Neural progenitor cell (in vitro differentiated cells): Measurements from ENCODE around the gene ANKFY1.

ENCODE experiments used
- EZH2 ChIP-seq: fragments of 200-600 bp; sonication (generic); IDR thresholded peaks from 2 replicates; pipeline ENCODE4 v1.6.1; 2017; ENCODE audit warnings: antibody characterized with exemption, mild to moderate bottlenecking, moderate library complexity
- TF ChIP-seq, protein P1 (sequence below): fragments of 200-600 bp; sonication (generic); IDR thresholded peaks from 2 replicates; pipeline ENCODE4 v1.5.1; 2017; ENCODE audit warnings: antibody characterized with exemption, mild to moderate bottlenecking

DNA sequence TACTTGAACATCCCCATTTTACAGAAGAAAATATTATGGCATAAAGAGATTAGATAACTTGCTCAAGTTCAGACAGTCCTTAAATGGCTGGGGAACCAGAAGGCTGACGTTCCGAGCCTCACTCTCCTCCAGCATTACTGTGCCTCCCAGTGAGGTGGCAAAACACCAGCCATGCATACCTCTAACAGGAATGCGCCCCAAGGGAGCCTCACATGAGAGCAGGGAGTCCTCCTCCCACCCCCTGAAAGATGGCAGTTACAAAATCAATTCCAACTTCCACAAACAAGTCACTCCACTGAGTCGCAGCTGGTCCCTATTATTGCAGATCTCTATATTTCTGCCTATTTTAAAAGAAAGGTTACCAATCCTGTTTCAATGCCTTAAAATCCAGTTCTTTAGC lies 55.5 kb downstream of the ANKFY1 start:
- TF ChIP-seq, protein P1, sequence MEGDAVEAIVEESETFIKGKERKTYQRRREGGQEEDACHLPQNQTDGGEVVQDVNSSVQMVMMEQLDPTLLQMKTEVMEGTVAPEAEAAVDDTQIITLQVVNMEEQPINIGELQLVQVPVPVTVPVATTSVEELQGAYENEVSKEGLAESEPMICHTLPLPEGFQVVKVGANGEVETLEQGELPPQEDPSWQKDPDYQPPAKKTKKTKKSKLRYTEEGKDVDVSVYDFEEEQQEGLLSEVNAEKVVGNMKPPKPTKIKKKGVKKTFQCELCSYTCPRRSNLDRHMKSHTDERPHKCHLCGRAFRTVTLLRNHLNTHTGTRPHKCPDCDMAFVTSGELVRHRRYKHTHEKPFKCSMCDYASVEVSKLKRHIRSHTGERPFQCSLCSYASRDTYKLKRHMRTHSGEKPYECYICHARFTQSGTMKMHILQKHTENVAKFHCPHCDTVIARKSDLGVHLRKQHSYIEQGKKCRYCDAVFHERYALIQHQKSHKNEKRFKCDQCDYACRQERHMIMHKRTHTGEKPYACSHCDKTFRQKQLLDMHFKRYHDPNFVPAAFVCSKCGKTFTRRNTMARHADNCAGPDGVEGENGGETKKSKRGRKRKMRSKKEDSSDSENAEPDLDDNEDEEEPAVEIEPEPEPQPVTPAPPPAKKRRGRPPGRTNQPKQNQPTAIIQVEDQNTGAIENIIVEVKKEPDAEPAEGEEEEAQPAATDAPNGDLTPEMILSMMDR = no peak
- no peak for TF ChIP-seq EZH2
